GM21825 (cell line): ENCODE data around the gene KANK2.
"Not testable (repeated sequence)": the region's sequence is repeated elsewhere in the genome, so short reads cannot be mapped to it uniquely, and the experiment has no call there.

Source experiments
- ATAC-seq: cut with Tn5 transposase; IDR thresholded peaks from one replicate; pipeline ENCODE4 v1.9.1; 2021; ENCODE audit warnings: mild to moderate bottlenecking, moderate library complexity; ENCODE audit not compliant: unreplicated experiment

Gene KANK2

DNA sequence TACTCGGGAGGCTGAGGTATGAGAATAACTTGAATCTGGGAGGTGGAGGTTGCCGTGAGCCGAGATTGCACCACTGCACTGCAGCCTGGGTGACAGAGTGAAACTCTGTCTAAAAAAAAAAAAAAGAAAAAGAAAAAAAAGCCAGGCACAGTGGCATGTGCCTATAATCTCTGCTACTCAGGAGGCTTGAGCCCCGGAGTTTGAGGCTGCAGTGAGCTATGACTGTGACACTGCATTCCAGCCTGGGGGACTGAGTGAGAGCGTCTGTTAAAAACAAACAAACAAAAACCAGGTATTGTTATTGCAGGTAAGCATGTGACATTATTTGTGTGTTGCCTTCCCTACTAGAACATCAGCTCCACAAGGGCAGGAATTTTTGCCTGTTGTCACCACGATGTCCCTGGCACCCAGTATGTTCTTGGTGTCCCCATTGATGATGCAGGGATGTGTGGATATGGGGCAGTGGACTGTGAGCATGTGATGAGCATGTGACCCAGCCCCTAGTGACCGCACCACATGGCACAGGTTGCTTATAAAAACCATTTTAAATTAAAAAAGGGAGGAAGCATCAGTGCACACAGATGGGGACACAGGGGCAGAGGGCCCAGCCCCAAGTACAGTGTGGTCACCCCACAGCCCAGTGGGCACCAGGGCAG is 1.6 kb upstream of the KANK2 start:
- no peak for ATAC-seq

DNA sequence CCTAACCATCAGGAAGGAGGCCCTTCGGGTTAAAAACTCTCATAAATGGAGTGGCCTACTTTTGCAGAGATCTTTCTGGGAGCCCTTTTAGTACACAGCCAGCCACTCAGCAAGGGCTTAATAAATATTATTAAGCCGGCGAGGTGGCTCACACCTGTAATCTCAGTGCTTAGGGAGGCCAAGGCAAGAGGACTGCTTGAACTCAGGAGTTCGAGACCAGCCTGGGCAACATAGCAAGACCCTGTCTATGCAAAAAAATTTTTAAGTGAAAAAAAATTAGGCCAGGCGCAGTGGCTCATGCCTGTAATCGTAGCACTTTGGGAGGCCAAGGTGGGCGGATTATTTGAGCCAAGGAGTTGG is 810 bp upstream of the KANK2 start:
- no peak for ATAC-seq

DNA sequence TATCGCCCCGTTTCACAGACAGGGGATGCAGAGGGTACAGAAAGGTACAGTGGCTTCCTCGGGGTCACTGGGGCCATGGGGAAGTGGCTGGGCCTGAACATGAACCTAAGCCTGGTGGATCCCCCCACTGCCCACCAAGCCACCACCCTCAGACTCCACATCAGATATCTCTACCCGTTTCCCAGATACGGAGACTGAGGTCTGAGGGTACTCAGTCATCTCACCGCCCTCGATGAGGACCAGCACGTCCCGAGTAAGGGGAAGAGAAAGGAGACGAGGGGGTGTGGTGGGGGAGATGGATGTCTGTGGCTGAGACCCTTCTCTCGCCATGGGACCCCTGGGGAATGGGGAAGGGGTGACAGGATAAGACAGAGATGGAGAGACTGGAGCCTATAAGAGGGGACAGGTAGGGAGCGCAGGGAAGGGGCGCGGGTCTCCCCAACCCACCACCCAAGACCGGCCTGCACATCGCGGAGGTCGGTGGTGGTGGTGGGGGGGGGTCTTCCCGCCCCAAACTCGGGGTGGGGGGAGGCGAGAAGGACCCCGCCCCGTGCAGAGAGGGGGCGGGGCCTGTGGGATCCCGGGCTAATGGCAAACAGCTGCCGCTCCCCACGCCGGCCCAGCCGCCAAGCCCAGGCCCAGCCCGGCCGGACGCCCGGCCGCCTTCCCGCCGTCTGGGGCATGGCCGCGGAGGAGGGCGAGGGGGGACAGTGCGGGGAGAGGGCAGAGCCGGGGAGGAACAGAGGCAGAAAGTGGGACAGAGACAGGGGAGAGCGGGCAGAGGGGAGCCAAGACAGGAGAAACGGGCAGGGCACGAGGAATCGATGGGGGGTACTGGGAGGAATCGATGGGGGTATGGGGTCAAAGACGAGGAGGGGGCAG is 698 bp downstream of the KANK2 start:
- no peak for ATAC-seq

DNA sequence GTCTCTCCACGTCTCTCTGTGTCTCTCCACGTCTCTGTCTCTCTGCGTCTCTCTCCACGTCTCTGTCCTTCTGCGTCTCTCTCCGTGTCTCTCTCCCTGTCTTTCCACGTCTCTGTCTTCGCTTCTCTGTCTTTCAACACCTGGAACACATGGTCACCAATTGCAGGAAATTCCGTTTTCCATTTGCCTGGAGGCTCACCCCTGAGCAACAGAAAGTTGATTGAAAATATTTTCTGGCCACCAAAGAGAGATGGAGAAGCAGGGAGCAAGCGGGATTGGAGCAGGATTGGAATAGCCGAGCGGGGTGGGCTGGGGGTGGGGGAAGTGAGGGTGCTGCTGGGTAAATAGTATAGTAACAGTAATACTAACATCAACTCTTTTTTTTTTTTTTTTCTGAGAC is 1.7 kb downstream of the KANK2 start:
- no peak for ATAC-seq

DNA sequence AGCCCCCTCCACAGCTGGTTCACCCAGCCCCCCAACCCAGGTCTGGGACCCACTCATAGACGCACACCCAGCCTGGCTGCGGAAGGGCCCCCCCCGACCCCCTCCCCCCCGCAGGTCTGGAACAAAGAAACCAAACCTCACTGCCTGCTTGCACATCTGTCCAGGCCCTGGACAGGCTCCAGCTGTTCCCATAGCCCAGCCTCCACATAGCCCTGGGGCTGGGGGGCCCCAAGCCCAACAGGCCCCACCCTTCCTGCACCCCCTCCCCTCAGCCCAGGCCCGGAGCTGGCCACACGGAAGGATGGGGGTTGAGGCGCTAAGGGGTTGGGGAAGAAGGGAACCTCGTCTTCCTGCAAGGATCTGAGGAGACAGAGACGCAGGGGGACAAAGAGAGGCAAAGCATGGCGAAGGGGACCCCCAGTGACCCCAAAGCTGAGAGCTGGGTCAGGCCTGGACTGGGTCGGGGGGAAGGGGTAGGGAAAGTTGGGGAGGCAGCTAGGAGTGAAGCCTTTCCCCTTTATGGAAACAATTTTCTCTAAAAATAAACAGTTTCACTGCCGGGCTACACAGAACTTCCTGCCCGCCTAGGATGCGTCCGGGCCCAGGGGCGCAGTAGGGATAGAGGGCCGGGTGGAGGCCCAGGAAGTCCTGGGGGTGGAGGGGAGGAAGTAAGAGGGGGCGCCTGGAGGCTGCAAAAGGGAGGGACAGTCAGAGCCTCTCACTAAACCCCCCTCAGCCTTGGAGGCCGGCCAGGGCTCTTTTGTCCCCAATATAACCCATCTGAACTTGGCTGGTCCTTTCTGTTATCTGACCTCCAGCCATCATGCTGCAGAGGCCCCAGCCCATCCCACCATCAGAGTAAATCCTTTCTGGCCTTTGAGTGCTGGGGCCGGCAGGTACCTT is 2.4 kb downstream of the KANK2 start:
- ATAC-seq: no peak

DNA sequence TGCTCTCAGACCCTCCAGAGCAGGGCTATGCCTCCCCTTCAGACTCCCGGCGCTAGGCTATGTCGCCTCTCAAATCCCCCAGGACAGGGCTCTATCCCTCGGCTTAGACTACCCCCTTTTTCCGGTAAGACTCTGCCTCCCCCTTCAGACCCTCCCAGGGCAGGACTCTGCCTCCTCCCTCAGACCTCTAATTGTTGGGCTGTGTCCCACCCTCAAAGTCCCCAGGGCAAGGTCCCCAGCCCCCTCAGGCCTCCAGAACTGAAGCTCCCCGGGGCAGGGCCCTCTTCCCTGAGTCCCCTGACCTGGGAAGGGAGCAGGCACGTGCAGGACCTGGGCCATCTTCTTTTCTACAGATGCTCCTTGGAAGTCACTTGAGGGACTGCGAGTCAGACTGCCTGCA is 3.2 kb downstream of the KANK2 start:
- ATAC-seq: no peak

DNA sequence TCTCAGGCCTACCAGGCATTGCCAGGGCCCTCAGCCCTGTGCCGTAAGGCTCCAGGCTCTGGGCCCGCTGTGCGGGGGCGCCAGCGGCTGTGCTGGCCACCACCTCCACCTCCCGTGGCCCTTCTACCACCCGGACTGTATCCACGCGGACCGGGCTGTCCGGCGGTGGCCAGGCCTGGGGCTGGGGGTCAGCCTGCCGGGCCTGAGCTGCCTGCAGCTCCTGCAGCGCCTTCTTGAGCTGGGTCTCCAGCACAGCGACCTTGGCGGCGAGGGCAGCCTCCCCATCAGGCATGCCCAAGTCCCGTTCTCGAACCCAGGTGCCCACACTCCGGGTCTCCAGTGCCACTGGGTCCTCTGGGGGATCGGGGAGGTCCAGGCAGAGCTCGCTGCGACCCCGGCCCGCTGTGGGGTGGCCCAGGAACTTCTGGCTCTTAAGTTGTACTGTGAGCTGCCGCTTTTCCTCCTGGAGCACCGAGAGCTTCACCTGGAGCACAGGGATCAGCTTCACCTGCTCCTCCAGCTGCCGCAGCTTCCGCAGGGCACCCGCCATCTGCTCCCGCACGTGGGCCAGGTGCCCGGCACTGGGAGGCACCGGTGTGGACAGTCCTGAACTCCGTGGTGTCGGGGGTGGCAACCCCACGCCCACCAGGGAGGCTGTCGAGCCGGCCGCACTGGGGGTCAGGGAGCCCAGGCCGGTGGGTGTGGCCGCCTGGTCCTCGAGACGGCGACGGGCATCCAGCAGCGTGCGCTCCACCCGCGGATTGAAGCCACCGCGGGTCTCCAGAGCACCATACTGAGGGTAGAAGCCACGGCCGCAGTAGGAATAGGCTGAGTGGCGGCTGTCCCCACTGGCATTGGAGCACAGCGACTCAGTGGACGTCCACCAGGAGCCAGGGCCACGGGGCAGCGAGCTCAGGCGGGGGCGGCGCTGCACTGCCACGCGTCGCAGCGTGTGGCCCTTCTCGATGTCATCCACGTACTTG is 4.1 kb downstream of the KANK2 start:
- ATAC-seq: no peak

DNA sequence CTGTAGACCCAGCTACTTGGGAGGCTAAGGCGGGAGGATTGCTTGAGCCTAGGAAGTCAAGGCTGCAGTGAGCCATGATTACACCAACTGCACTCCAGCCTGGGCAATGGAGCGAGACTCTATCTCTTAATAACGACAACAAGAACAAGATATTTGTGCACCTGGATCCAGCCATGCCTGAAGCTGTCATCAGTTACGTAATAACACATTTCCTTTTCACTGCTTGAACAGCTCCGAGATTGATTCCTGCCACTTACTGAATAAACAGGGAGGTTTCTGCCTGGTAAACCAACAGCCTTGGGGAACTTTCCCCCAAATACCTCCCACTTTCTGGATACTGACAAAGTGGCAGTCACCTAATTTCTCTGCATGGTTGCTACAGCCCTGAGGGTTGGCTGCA is 5.4 kb downstream of the KANK2 start:
- ATAC-seq: no peak

DNA sequence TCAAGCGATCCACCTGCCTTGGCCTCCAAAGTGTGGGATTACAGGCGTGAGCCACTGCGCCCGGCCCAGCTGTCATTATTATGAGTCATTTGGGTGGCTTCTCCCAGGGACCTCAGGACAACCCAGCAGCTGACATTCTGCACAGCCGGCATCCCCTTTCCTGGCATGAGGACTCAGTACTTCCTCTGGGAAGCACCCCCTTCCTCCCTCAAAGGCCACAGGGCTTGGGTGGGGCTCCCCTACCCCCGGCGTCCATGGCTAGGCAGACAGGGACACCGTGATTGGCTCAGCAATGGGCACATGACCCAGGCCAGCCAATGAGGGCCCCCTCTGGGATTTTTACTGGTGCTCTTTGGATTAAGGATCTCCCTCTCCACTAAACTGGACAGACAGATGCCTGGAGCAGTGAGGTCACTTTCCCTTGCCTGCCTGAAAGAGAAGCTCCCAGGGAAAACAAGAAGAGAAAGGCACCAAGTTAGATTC is 6.0 kb downstream of the KANK2 start:
- ATAC-seq: no peak

DNA sequence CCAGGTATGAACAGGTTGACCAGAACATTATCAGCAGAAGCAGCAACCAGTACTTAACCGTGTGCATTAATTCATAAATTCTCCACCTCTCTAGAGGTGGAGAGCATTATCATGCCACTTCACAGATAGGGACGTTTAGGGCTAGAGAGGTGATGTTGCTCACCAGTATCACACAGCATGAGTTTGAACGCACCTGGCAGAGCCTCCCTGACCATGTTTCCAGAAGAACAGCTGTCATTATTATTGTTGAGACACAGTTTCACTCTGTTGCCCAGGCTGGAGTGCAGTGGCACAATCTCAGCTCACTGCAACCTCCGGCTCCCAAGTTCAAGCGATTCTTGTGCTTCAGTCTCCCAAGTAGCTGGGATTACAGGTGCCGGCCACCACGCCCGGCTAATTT is 6.8 kb downstream of the KANK2 start:
- no peak for ATAC-seq

DNA sequence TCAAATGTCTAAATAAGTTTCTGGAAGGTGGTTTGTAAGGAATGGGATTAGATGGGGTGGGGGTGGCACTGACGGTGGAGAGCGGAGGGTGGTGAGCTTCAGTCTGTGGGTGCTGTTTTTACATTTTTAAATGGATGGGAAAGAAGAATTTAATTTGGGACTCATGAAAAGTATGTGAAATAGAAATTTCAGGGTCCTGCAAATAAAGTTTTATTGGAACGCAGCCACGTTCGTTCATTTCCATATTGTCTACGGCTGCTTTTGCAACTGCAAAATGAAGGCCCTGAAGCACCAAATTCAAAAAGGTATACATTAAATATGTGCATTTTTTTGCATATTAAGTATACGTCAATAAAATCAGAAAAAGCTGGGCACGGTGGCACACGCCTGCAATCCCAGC is 9.9 kb downstream of the KANK2 start:
- no peak for ATAC-seq

DNA sequence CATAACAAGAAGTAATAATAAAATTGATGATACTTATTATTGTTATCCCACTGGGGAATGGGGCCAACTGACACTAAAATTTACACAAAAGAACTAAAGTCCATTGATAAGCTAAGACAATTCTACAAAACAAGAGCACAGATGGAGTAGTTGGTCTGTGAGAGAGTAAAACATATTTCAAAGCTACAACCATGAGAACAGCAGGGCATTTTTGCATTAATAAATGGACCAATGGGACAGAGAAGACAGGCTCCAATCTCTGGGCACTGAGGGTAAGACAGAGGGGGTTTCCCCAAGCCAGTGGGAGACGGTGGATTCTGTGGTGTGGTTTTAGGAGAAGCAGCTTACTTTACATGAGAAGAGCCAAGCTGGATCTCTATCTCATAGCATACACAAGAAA is 14.4 kb downstream of the KANK2 start:
- ATAC-seq: no peak

DNA sequence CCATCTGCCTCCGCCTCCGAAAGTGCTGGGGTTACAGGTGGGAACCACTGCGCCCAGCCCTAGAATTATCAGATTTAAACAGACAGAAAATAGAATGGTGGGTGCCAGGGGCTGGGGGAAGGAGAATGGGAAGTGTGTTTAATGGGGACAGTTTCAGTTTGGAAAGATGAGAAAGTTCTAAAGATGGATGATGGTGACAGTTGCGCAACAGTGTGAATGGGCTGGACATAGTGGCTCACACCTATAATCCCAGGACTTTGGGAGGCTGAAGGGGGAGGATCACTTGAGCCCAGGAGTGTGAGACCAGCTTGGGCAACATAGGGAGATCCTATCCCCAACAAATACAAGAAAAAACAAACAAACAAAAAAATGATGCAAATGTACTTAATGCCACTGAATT is 15.9 kb downstream of the KANK2 start:
- no peak for ATAC-seq

DNA sequence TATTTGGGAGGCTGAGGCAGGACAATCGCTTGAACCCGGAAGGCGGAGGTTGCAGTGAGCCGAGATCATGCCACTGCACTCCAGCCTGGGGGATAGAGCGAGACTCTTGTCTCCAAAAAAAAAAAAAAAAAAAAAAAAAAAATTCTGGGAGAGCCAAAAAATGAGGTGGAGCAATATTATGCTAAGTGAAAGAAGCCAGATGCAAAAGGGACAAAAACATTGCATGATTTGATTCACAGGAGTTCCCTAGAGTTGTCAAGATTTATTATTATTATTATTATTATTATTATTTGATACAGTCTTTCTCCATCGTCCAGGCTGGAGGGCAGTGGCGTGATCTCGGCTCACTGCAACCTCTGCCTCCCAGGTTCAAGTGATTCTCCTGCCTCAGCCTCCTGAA is 16.4 kb downstream of the KANK2 start:
- not testable (repeated sequence) for ATAC-seq

DNA sequence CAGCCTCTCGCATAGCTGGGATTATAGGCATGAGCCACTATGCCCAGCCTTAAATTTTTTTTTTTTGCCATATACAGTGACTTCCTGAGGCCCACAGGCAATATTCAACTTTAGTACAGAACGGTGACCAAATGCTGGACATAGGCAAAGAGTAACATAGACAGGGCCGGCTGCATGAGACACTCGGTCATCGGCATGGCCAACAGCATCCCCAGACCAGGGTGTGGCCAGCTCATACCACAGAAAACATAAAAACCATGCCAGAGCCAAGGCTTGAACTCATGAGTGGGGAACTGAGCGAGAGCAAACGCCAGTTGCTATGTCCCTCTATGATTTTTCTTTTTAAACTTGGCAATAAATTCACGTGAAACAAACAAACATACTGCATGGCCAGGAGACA is 17.0 kb downstream of the KANK2 start:
- no peak for ATAC-seq

DNA sequence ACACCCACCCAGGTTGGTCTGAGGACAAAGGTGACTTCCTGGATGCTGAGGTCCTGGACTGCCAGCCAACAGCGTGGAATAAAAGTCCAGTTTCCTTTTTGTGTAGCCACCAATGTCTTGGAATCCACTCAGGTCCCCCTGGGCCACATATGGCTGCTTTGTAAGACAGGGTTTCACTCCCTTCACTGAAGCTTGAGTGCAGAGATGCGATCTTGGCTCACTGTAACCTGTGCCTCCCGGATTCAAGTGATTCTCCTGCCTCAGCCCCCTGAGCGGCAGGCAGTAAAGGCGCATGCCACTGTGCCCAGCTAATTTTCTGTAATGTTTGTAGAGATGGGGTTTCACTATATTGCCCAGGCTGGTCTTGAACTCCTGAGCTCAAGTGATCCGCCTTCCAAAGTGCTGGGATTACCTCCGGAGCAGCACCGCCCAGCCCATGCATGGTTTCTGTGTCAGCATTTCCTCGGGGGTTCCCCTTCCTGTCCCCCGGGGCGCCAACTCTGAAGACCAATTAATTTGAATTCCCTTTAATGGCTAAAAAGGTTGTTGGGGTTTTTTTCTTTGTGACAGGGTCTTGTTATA is 17.5 kb downstream of the KANK2 start:
- ATAC-seq: no peak

DNA sequence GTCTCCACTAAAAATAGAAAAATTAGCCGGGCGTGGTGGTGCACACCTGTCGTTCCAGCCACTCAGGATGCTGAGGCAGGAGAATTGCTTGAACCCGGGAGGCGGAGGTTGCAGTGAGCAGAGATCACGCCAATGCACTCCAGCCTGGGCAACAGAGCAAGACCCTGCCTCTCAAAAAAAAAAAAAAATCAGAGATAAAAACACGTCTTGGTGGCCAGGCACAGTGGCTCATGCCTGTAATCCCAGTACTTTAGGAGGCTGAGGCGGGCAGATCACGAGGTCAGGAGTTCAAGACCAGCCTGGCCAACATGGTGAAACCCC is 18.2 kb downstream of the KANK2 start:
- not testable (repeated sequence) for ATAC-seq

DNA sequence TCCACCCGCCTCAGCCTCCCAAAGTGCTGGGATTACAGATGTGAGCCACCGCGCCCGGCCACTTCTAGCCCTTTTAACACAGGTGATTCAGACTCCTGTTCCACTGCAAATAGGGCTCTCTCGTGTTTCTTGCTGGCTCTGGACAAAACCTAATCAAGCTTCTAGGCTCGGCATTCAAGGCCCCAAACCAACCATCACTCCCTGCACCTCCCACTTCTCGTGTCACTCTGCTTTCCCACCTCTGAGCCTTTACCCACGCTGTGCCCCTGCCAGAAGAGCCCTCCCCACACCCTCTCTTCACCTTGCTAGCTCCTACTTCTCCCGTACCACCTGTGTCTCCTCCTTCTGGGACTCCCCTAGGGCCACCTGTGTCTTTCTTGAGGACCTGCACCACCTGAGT is 19.8 kb downstream of the KANK2 start:
- no peak for ATAC-seq

DNA sequence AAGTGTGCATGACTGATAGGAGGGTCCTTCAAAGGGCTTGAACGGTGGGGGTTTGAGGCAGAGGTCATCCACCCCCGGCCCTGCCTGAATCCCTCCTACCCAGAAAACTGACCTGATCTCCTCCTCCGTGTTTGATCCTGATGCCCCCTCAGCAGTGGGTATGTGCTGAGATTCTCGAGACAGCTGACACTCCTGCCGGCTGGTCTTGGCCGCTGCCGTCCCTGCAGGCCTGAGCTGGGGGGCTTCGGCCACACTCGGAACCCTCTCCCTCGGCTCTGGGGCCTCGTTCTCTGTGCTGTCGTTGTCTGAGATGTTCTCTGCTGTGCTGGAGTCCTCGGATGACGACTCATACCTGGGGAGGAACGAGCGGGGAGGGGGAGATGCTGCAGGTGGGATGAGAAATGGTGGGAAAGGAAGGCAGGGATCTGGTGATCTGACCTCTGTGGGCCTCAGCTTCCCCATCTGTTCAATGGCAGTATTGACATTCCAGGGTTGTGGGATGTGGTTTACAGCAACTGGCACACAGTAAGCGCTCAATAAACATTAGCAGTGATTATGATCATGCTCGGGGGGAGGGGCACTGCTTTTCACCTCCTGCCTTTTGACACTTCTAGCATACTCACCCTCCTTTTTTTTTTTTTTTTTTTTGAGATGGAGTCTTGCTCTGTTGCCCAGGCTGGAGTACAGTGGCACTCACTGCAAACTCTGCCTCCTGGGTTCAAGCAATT is 20.7 kb downstream of the KANK2 start:
- ATAC-seq: no peak
